ENCODE results near the gene SCAI. TPM values are rescaled to one million over a fixed set of nuclear protein-coding genes. Genes with fewer than 3 reads are reported as not detected.
"Not testable (repeated sequence)": the region's sequence is repeated elsewhere in the genome, so short reads cannot be mapped to it uniquely, and the experiment has no call there.

The SCAI gene
- total RNA-seq, 2 experiments from 2014 or later, result 10.7 to 10.8 TPM

- Mint-ChIP-seq H3K4me3 (no peak overlapping the region), H3K36me3 (ENCODE audit: low read depth) (no peaks in the 10 kb centered on the region), H3K9me3 (ENCODE audit: insufficient read depth) (no peaks in the 10 kb centered on the region), H3K27ac (no peak overlapping the region), H3K27me3 (ENCODE audit: low read depth) (no peaks in the 10 kb centered on the region), H3K4me1 (ENCODE audit: low read depth) (no peaks in the 10 kb centered on the region)
- DNase-seq, result no peak
- no peak for ATAC-seq
- POLR2A ChIA-PET, result no interaction called here
- CTCF ChIA-PET, result no interaction called here
These were observed 140.0 kb downstream of the SCAI start for GRCh38 chr9:125003332-125003731.

GRCh38 chr9:124983698-124984097 lies 159.6 kb downstream of the SCAI start:
- no peaks in the 10 kb centered on the region for H3K4me1 Mint-ChIP-seq (ENCODE audit: low read depth)

GRCh38 chr9:124980431-124980830 lies 162.9 kb downstream of the SCAI start:
- no peaks in the 10 kb centered on the region for H3K9me3 Mint-ChIP-seq (ENCODE audit: insufficient read depth)
- H3K36me3 Mint-ChIP-seq (ENCODE audit: low read depth), result peaks cover 2% of the 10 kb centered on the region
- no peaks in the 10 kb centered on the region for H3K27me3 Mint-ChIP-seq (ENCODE audit: low read depth)
- H3K4me1 Mint-ChIP-seq (ENCODE audit: low read depth), result peaks cover 2% of the 10 kb centered on the region
- ChIA-PET POLR2A (no interaction called here), CTCF (no interaction called here)
- no peak overlapping the region for H3K27ac Mint-ChIP-seq
- no peak overlapping the region for H3K4me3 Mint-ChIP-seq
- DNase-seq (no peak), ATAC-seq (no peak)

More at GRCh38 chr9:124983698-124984097, 159.6 kb downstream of the SCAI start:
- no peak for ATAC-seq
- ChIA-PET POLR2A (no interaction called here), CTCF (interaction anchor here (0.6 kb wide), 1 partner anchor 17 kb away, joined by 3 read pairs; no protein-coding TSS in a partner anchor)
- Mint-ChIP-seq H3K4me3 (no peak overlapping the region), H3K27me3 (ENCODE audit: low read depth) (no peaks in the 10 kb centered on the region), H3K9me3 (ENCODE audit: insufficient read depth) (no peaks in the 10 kb centered on the region), H3K36me3 (ENCODE audit: low read depth) (peaks cover 2% of the 10 kb centered on the region), H3K27ac (no peak overlapping the region)
- no peak for DNase-seq

GRCh38 chr9:124975131-124975530 lies 168.2 kb downstream of the SCAI start:
- no peak for ATAC-seq
- POLR2A ChIA-PET, result no interaction called here
- Mint-ChIP-seq H3K4me1 (ENCODE audit: low read depth) (peaks cover 4% of the 10 kb centered on the region), H3K27ac (no peak overlapping the region), H3K9me3 (ENCODE audit: insufficient read depth) (no peaks in the 10 kb centered on the region), H3K4me3 (no peak overlapping the region), H3K36me3 (ENCODE audit: low read depth) (peaks cover 8% of the 10 kb centered on the region), H3K27me3 (ENCODE audit: low read depth) (no peaks in the 10 kb centered on the region)
- CTCF ChIA-PET, result no interaction called here
- no peak for DNase-seq

GRCh38 chr9:124973807-124974206 lies 169.5 kb downstream of the SCAI start:
- no peak overlapping the region for H3K4me3 Mint-ChIP-seq
- ChIA-PET CTCF (no interaction called here), POLR2A (no interaction called here)
- H3K36me3 Mint-ChIP-seq (ENCODE audit: low read depth), result peaks cover 9% of the 10 kb centered on the region
- ATAC-seq (no peak), DNase-seq (no peak)
- H3K27ac Mint-ChIP-seq, result no peak overlapping the region
- no peaks in the 10 kb centered on the region for H3K27me3 Mint-ChIP-seq (ENCODE audit: low read depth)
- peaks cover 4% of the 10 kb centered on the region for H3K4me1 Mint-ChIP-seq (ENCODE audit: low read depth)
- no peaks in the 10 kb centered on the region for H3K9me3 Mint-ChIP-seq (ENCODE audit: insufficient read depth)

GRCh38 chr9:124972241-124972770 lies 171.0 kb downstream of the SCAI start:
- H3K36me3 Mint-ChIP-seq (ENCODE audit: low read depth), result peaks cover 15% of the 10 kb centered on the region
- no peak overlapping the region for H3K27ac Mint-ChIP-seq
- ChIA-PET CTCF (no interaction called here), POLR2A (no interaction called here)
- H3K9me3 Mint-ChIP-seq (ENCODE audit: insufficient read depth), result no peaks in the 10 kb centered on the region
- ATAC-seq (no peak), DNase-seq (no peak)
- no peak overlapping the region for H3K4me3 Mint-ChIP-seq
- no peaks in the 10 kb centered on the region for H3K27me3 Mint-ChIP-seq (ENCODE audit: low read depth)
- peaks cover 4% of the 10 kb centered on the region for H3K4me1 Mint-ChIP-seq (ENCODE audit: low read depth)

- DNase-seq (no peak), ATAC-seq (no peak)
- CTCF ChIA-PET, result no interaction called here
- POLR2A ChIA-PET, result interaction anchor here (0.7 kb wide), 1 partner anchor 1017 kb away, joined by 3 read pairs; no protein-coding TSS in a partner anchor
- Mint-ChIP-seq H3K4me3 (no peak overlapping the region), H3K27ac (no peak overlapping the region), H3K4me1 (ENCODE audit: low read depth) (peaks cover 25% of the 10 kb centered on the region), H3K36me3 (ENCODE audit: low read depth) (peaks cover 16% of the 10 kb centered on the region), H3K9me3 (ENCODE audit: insufficient read depth) (no peaks in the 10 kb centered on the region), H3K27me3 (ENCODE audit: low read depth) (no peaks in the 10 kb centered on the region)
These were observed 173.9 kb downstream of the SCAI start for GRCh38 chr9:124969401-124969800.

GRCh38 chr9:124968238-124968637 lies 175.1 kb downstream of the SCAI start:
- ChIA-PET POLR2A (interaction anchor here (0.6 to 1.6 kb wide), 2 partner anchors 27 to 458 kb away, joined by 3 to 4 read pairs; no protein-coding TSS in a partner anchor), CTCF (no interaction called here)
- no peak for ATAC-seq
- no peak for DNase-seq
- H3K9me3 Mint-ChIP-seq (ENCODE audit: insufficient read depth), result no peaks in the 10 kb centered on the region
- H3K27me3 Mint-ChIP-seq (ENCODE audit: low read depth), result no peaks in the 10 kb centered on the region
- no peak overlapping the region for H3K27ac Mint-ChIP-seq
- peaks cover 17% of the 10 kb centered on the region for H3K36me3 Mint-ChIP-seq (ENCODE audit: low read depth)
- peaks cover 33% of the 10 kb centered on the region for H3K4me1 Mint-ChIP-seq (ENCODE audit: low read depth)
- no peak overlapping the region for H3K4me3 Mint-ChIP-seq

GRCh38 chr9:124965775-124966568 lies 177.4 kb downstream of the SCAI start:
- not testable (repeated sequence) for H3K27me3 Mint-ChIP-seq (ENCODE audit: low read depth); H3K9me3 Mint-ChIP-seq (ENCODE audit: insufficient read depth)
- POLR2A ChIA-PET, result interaction anchor here (0.6 to 2.0 kb wide), 3 partner anchors 24 to 296 kb away, joined by 3 to 15 read pairs (median 3); partner anchors contain the start of genes GAPVD1 and GOLGA1
- peak overlapping the region; percentile 48 for H3K4me3 Mint-ChIP-seq
- H3K36me3 Mint-ChIP-seq (ENCODE audit: low read depth), result peaks cover 16% of the 10 kb centered on the region
- H3K4me1 Mint-ChIP-seq (ENCODE audit: low read depth), result peaks cover 33% of the 10 kb centered on the region
- DNase-seq, result peak; percentile 59
- H3K27ac Mint-ChIP-seq, result peak overlapping the region; percentile 86
- CTCF ChIA-PET, result interaction anchor here (0.6 to 0.7 kb wide), 3 partner anchors 17 to 178 kb away, joined by 3 read pairs; no protein-coding TSS in a partner anchor
- ATAC-seq, result peak; percentile 91

GRCh38 chr9:124964604-124965003 lies 178.7 kb downstream of the SCAI start:
- Mint-ChIP-seq H3K9me3 (ENCODE audit: insufficient read depth) (no peaks in the 10 kb centered on the region), H3K27ac (peak overlapping the region; percentile 61), H3K4me1 (ENCODE audit: low read depth) (peaks cover 33% of the 10 kb centered on the region), H3K27me3 (ENCODE audit: low read depth) (no peaks in the 10 kb centered on the region), H3K36me3 (ENCODE audit: low read depth) (peaks cover 14% of the 10 kb centered on the region), H3K4me3 (no peak overlapping the region)
- POLR2A ChIA-PET, result interaction anchor here (1.2 to 2.0 kb wide), 2 partner anchors 23 to 95 kb away, joined by 3 to 15 read pairs; partner anchors contain the start of gene GOLGA1
- CTCF ChIA-PET, result no interaction called here
- DNase-seq (no peak), ATAC-seq (no peak)

- ChIA-PET POLR2A (no interaction called here), CTCF (no interaction called here)
- ATAC-seq, result no peak
- peaks cover 33% of the 10 kb centered on the region for H3K4me1 Mint-ChIP-seq (ENCODE audit: low read depth)
- H3K4me3 Mint-ChIP-seq, result no peak overlapping the region
- H3K27ac Mint-ChIP-seq, result no peak overlapping the region
- H3K9me3 Mint-ChIP-seq (ENCODE audit: insufficient read depth), result no peaks in the 10 kb centered on the region
- H3K36me3 Mint-ChIP-seq (ENCODE audit: low read depth), result peaks cover 14% of the 10 kb centered on the region
- no peak for DNase-seq
- no peaks in the 10 kb centered on the region for H3K27me3 Mint-ChIP-seq (ENCODE audit: low read depth)
These were observed 179.3 kb downstream of the SCAI start for GRCh38 chr9:124964056-124964455.

GRCh38 chr9:124960409-124960752 lies 182.9 kb downstream of the SCAI start:
- Mint-ChIP-seq H3K4me1 (ENCODE audit: low read depth) (peaks cover 18% of the 10 kb centered on the region), H3K27me3 (ENCODE audit: low read depth) (no peaks in the 10 kb centered on the region), H3K27ac (no peak overlapping the region), H3K4me3 (no peak overlapping the region), H3K36me3 (ENCODE audit: low read depth) (peaks cover 8% of the 10 kb centered on the region), H3K9me3 (ENCODE audit: insufficient read depth) (no peaks in the 10 kb centered on the region)
- POLR2A ChIA-PET, result no interaction called here
- ATAC-seq, result no peak
- DNase-seq, result no peak
- CTCF ChIA-PET, result no interaction called here
